K562 (cell line): ENCODE results near the gene ISYNA1. TPM values are rescaled to one million over a fixed set of nuclear protein-coding genes. Genes with fewer than 3 reads are reported as not detected.

Experiments
- ATF7 ChIP-seq: fragments of 450-650 bp; IDR thresholded peaks from 2 replicates; pipeline ENCODE4 v1.7.1; 2014; ENCODE audit warnings: mild to moderate bottlenecking, moderate library complexity
- BCOR ChIP-seq: fragments of 450-650 bp; IDR thresholded peaks from 2 replicates; pipeline ENCODE4 v1.6.1; 2016
- FOXA1 ChIP-seq: fragments of 450-650 bp; IDR thresholded peaks from 2 replicates; pipeline ENCODE4 v1.6.1; 2016; ENCODE audit warnings: mild to moderate bottlenecking, borderline replicate concordance
- NCOA4 ChIP-seq: fragments of 450-650 bp; IDR thresholded peaks from 2 replicates; pipeline ENCODE4 v1.6.1; 2018; ENCODE audit warnings: mild to moderate bottlenecking; ENCODE audit not compliant: partially characterized antibody
- NFE2 ChIP-seq: IDR thresholded peaks from 2 replicates; pipeline ENCODE4 v1.6.1; 2014; ENCODE audit warnings: antibody characterized with exemption, low read depth
- SMARCA5 ChIP-seq: fragments of 450-650 bp; IDR thresholded peaks from 2 replicates; pipeline ENCODE4 v1.6.1; 2016
- SMC3 ChIP-seq: conservative IDR thresholded peaks from 2 replicates; pipeline ENCODE4 v1.6.1; 2011; ENCODE audit warnings: low read depth, low read length, improper control_type of control experiment; ENCODE audit not compliant: insufficient read depth
- ZNF253 ChIP-seq: fragments of 250-450 bp; sonication (Bioruptor Pico); conservative IDR thresholded peaks from 2 replicates; pipeline ENCODE4 v1.6.1; 2021; ENCODE audit warnings: mild to moderate bottlenecking
- ZNF384 ChIP-seq: IDR thresholded peaks from 2 replicates; pipeline ENCODE4 v1.6.1; 2012; ENCODE audit warnings: low read depth, low read length, improper control_type of control experiment
- ZNF696 ChIP-seq: fragments of 250-450 bp; sonication (Bioruptor Pico); conservative IDR thresholded peaks from 2 replicates; pipeline ENCODE4 v1.4.0; 2020; ENCODE audit warnings: mild to moderate bottlenecking, moderate library complexity
- ZNF830 ChIP-seq: fragments of 250-450 bp; sonication (Bioruptor Pico); IDR thresholded peaks from 2 replicates; pipeline ENCODE4 v1.5.0; 2021; ENCODE audit warnings: mild to moderate bottlenecking
- polyA plus RNA-seq, 8 experiments: library from polyadenylated mRNA; depleted of rRNA in 4 of 8; stranded (reverse) in 5 of 8; unstranded in 3 of 8; fragments of >200 nt; fragmentation: Nextera tagmentation in 2 of 8; fragmentation: Illumina TruSeq in 1 of 8; extraction: Ambion mirVana in 2 of 8; extraction: Trizol in 1 of 8; gene quantifications; 2 replicates each; pipeline versions ENCODE4 v1.2.1 to v1.2.3, GENCODE V29; 2011 to 2014; ENCODE audit warnings: inconsistent platforms in 1 of 8, missing spikeins in 1 of 8
- total RNA-seq, 7 experiments: library from RNA; depleted of rRNA in 6 of 7; stranded (reverse); fragments of >200 nt in 6 of 7; fragmentation: Illumina TruSeq in 2 of 7; extraction: Trizol in 2 of 7; gene quantifications; 2 replicates each; pipeline versions ENCODE4 v1.2.1 to v1.2.3, GENCODE V29; 2011 to 2021; ENCODE audit warnings: low replicate concordance in 1 of 7
- TF ChIP-seq, protein P1 (sequence below): fragments of 250-450 bp; sonication (Bioruptor Pico); IDR thresholded peaks from 2 replicates; pipeline ENCODE4 v1.9.0; 2021; ENCODE audit warnings: mild to moderate bottlenecking, inconsistent platforms
- TF ChIP-seq, protein P2 (sequence below): sonication (generic); formaldehyde crosslinking; IDR thresholded peaks from 2 replicates; pipeline ENCODE4 v1.8.0; 2022; ENCODE audit warnings: missing genetic modification reagents, mild to moderate bottlenecking, borderline replicate concordance
- TF ChIP-seq, protein P3 (sequence below): fragments of 450-650 bp; IDR thresholded peaks from 2 replicates; pipeline ENCODE4 v1.6.1; 2016; ENCODE audit warnings: low read depth, mild to moderate bottlenecking, moderate library complexity
- TF ChIP-seq, protein P4 (sequence below): fragments of 250-450 bp; sonication (Bioruptor Pico); IDR thresholded peaks from 2 replicates; pipeline ENCODE4 v1.5.0; 2021; ENCODE audit warnings: mild to moderate bottlenecking, moderate library complexity
- TF ChIP-seq, protein P5 (sequence below): fragments of 250-450 bp; sonication (Bioruptor Pico); IDR thresholded peaks from 2 replicates; pipeline ENCODE4 v1.8.0; 2022; ENCODE audit warnings: moderate library complexity, mild to moderate bottlenecking, inconsistent platforms
- TF ChIP-seq, protein P6 (sequence below): fragments of 450-650 bp; formaldehyde crosslinking; IDR thresholded peaks from 2 replicates; pipeline ENCODE4 v1.4.0; 2022; ENCODE audit warnings: mild to moderate bottlenecking, moderate library complexity

The ISYNA1 gene
- total and polyA plus RNA-seq, 9 of the 15 experiments (the other 6 are each of a cell fraction or from before 2014, with no cell fraction given) = 21.8 to 460 (median 93.2) TPM

DNA sequence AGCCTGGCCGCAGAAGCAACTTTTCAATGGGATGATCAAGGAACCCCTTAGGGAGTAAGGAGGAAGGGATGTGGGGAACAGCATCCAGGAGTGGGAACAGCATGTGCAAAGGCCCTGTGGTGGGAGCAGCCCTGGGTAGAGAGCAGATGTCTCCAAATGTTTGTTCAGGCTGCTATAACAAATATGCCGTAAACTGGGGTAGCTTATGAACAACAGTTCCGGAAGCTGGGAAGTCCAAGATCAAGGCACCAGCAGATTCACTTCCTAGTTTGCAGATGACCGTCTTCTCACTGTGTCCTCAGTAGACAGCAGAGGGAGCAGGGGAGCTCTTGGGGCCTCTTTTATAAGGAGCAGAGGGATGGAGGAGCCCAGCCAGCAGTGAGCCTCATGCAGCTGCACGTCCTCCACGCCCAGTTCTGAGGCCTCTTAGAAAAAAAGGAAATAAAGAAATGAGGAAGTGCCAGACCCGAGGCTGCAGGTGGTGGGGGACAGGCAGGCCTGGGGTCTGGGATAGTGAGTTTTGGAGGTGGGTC is 36.3 kb downstream of the ISYNA1 start (continued):
- TF ChIP-seq, protein P1, sequence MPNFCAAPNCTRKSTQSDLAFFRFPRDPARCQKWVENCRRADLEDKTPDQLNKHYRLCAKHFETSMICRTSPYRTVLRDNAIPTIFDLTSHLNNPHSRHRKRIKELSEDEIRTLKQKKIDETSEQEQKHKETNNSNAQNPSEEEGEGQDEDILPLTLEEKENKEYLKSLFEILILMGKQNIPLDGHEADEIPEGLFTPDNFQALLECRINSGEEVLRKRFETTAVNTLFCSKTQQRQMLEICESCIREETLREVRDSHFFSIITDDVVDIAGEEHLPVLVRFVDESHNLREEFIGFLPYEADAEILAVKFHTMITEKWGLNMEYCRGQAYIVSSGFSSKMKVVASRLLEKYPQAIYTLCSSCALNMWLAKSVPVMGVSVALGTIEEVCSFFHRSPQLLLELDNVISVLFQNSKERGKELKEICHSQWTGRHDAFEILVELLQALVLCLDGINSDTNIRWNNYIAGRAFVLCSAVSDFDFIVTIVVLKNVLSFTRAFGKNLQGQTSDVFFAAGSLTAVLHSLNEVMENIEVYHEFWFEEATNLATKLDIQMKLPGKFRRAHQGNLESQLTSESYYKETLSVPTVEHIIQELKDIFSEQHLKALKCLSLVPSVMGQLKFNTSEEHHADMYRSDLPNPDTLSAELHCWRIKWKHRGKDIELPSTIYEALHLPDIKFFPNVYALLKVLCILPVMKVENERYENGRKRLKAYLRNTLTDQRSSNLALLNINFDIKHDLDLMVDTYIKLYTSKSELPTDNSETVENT = no peak
- peak; percentile 70 for TF ChIP-seq SMC3
- TF ChIP-seq NFE2 = no peak
- TF ChIP-seq, protein P2, sequence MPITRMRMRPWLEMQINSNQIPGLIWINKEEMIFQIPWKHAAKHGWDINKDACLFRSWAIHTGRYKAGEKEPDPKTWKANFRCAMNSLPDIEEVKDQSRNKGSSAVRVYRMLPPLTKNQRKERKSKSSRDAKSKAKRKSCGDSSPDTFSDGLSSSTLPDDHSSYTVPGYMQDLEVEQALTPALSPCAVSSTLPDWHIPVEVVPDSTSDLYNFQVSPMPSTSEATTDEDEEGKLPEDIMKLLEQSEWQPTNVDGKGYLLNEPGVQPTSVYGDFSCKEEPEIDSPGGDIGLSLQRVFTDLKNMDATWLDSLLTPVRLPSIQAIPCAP = no peak
- no peak for TF ChIP-seq ZNF696 (CRISPR knock-in tag)
- TF ChIP-seq, protein P3, sequence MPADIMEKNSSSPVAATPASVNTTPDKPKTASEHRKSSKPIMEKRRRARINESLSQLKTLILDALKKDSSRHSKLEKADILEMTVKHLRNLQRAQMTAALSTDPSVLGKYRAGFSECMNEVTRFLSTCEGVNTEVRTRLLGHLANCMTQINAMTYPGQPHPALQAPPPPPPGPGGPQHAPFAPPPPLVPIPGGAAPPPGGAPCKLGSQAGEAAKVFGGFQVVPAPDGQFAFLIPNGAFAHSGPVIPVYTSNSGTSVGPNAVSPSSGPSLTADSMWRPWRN = no peak
- TF ChIP-seq, protein P4, sequence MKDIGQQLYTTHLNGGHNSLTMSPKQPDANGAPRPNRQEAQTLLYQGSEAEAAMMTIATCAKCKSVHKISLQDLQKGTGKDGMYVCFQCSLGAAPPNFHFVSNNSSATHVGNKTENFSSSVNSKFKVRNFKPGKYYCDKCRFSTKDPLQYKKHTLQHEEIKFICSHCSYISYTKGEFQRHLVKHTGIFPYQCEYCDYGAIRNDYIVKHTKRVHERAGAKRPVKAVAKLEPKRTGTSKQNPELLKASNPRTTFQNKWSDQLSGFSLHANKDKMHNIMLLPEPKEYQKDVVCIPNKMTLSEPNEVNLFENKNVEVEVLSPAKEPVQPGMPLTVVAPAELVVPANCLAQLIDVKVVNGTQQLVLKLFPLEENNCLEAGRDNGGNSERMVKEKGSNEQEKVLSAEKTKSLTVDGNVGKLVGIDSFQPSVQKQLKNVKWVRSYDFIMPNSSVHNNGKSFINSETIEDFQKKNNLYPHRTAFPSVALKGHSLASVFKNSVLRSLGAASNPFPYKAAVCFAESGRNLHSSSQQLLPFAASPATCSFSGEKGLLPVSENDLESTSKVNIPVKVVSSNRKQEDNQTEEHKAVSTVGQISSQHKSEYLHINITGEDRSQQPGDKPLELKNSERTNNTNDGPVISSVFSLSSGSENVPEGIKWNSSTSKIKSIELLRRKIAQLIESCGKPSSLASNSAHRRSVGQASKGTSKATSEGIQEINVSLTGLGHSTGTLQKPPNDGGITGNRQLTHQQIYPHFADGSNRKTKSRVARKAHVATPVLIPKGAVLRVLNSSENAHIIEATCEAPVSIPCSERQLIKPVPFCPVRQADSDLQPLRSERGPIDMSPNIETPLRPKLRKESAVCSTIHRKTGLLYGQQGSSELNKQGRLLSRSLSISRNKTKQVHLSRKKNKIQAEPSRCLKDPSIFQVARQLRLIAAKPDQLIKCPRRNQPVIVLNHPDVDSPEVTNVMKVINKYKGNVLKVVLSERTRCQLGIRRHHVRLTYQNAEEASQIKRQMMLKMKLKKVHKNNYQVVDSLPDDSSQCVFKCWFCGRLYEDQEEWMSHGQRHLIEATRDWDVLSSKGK (CRISPR knock-in tag) = no peak
- TF ChIP-seq NCOA4 = no peak
- 0 out of 2 replicates have a peak, but pooled peaks have one; percentile 37 for TF ChIP-seq ATF7
- TF ChIP-seq ZNF253 = no peak
- TF ChIP-seq, protein P5, sequence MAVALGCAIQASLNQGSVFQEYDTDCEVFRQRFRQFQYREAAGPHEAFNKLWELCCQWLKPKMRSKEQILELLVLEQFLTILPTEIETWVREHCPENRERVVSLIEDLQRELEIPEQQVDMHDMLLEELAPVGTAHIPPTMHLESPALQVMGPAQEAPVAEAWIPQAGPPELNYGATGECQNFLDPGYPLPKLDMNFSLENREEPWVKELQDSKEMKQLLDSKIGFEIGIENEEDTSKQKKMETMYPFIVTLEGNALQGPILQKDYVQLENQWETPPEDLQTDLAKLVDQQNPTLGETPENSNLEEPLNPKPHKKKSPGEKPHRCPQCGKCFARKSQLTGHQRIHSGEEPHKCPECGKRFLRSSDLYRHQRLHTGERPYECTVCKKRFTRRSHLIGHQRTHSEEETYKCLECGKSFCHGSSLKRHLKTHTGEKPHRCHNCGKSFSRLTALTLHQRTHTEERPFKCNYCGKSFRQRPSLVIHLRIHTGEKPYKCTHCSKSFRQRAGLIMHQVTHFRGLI (CRISPR knock-in tag) = peak; percentile 86; the same call in 1 of the 2 replicates
- no peak for TF ChIP-seq FOXA1
- TF ChIP-seq SMARCA5 = peak; percentile 93
- TF ChIP-seq ZNF384 = peak; percentile 47; the same call in 1 of the 2 replicates
- TF ChIP-seq, protein P6, sequence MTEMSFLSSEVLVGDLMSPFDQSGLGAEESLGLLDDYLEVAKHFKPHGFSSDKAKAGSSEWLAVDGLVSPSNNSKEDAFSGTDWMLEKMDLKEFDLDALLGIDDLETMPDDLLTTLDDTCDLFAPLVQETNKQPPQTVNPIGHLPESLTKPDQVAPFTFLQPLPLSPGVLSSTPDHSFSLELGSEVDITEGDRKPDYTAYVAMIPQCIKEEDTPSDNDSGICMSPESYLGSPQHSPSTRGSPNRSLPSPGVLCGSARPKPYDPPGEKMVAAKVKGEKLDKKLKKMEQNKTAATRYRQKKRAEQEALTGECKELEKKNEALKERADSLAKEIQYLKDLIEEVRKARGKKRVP = no peak
- TF ChIP-seq ZNF830 (CRISPR knock-in tag) = no peak
- TF ChIP-seq BCOR = peak; percentile 97
